K562 (cell line): ENCODE data around the gene GUCA2B. TPM values are rescaled to one million over a fixed set of nuclear protein-coding genes. Genes with fewer than 3 reads are reported as not detected.

ENCODE experiments used
- ATAC-seq: fragments of 200-7000 bp; cut with Tn5 transposase; 3 replicates; pipeline ENCODE4 v1.9.1; 2020; ENCODE audit warnings: moderate library complexity
- BruUV-seq: library from RNA; stranded (reverse); fragments of 400-500 nt; replicated peaks from 2 replicates; lab custom pipeline; 2021; lab: Mats Ljungman, UMichigan
- CTCF ChIA-PET: fragments of 300-600 bp; formaldehyde crosslinking; extraction: SDS; loops from one replicate; lab custom pipeline; 2021; ENCODE audit warnings: low intra/inter-chr PET ratio; lab: Yijun Ruan, JAX
- POLR2A ChIA-PET: fragments of 300-600, 350-650 bp; sonication (Branson Sonifier 250); formaldehyde crosslinking; extraction: SDS; loops from one replicate; lab custom pipeline; 2021; ENCODE audit warnings: antibody characterized with exemption, inconsistent platforms; lab: Yijun Ruan, JAX
- DNase-seq, 4 experiments: peaks; one replicate each; pipeline versions ENCODE4 v3.0.0 to v3.0.0-alpha.2; 2011 to 2018; ENCODE audit warnings: low spot score in 3 of 4, mixed read lengths in 3 of 4; ENCODE audit errors: extremely low read depth in 1 of 4
- FAIRE-seq: peaks from 2 replicates; lab custom pipeline; 2011; peaks lifted over from hg19 to GRCh38; lab: Jason Lieb, UNC
- H2AFZ ChIP-seq: 2 replicates; pipeline ENCODE4 v1.6.0; 2011; ENCODE audit warnings: low read depth, low read length, control low read depth, inconsistent platforms
- H3K27ac ChIP-seq: fragments of 200-600 bp; 3 replicates; pipeline ENCODE4 v1.8.0; 2011; ENCODE audit warnings: low read depth, mild to moderate bottlenecking, control low read depth, inconsistent platforms, low read length, moderate library complexity, mixed read lengths; ENCODE audit errors: extremely low read depth
- H3K27me3 ChIP-seq, 2 experiments: fragments of 300-600 bp in 1 of 2; 2 replicates in 1 of 2; 3 replicates in 1 of 2; pipeline versions ENCODE4 v1.6.0 to v1.8.0; 2011; ENCODE audit warnings: inconsistent platforms in 2 of 2, low read length in 2 of 2, mild to moderate bottlenecking in 1 of 2, mixed read lengths in 1 of 2, moderate library complexity in 1 of 2; ENCODE audit not compliant: control insufficient read depth in 2 of 2, insufficient read depth in 2 of 2
- H3K36me3 ChIP-seq: fragments of 300-600 bp; 3 replicates; pipeline ENCODE4 v1.8.0; 2011; ENCODE audit warnings: mild to moderate bottlenecking, low read length, inconsistent platforms; ENCODE audit not compliant: control insufficient read depth, insufficient read depth
- H3K4me1 ChIP-seq, 2 experiments: fragments of 200-600 bp in 1 of 2; replicated peaks in 1 of 2; 2 replicates in 1 of 2; 3 replicates in 1 of 2; pipeline versions ENCODE4 v1.5.1 to v1.8.0; 2011; ENCODE audit warnings: inconsistent platforms in 2 of 2, low read length in 2 of 2, mild to moderate bottlenecking in 1 of 2, mixed read lengths in 1 of 2, moderate library complexity in 1 of 2; ENCODE audit not compliant: control insufficient read depth in 2 of 2, insufficient read depth in 2 of 2
- H3K4me2 ChIP-seq: 2 replicates; pipeline ENCODE4 v1.6.1; 2011; ENCODE audit warnings: low read length, control low read depth, inconsistent platforms, mixed read lengths; ENCODE audit not compliant: insufficient read depth
- H3K4me3 ChIP-seq: fragments of 200-600 bp; sonication (generic), shearing (Covaris generic); 2 replicates; pipeline ENCODE4 v1.5.1; 2016; ENCODE audit warnings: control low read depth, inconsistent platforms
- H3K79me2 ChIP-seq: fragments of 200-600 bp; 3 replicates; pipeline ENCODE4 v1.8.0; 2011; ENCODE audit warnings: low read length, inconsistent platforms; ENCODE audit not compliant: control insufficient read depth, insufficient read depth
- H3K9ac ChIP-seq, 2 experiments: 2 replicates each; pipeline versions ENCODE4 v1.6.0 to v1.6.1; 2011; ENCODE audit warnings: low read depth in 2 of 2, low read length in 2 of 2, control low read depth in 1 of 2, inconsistent platforms in 1 of 2, mild to moderate bottlenecking in 1 of 2, mixed read lengths in 1 of 2; ENCODE audit not compliant: insufficient read depth in 1 of 2
- H3K9me1 ChIP-seq: one replicate; pipeline ENCODE4 v1.6.0; 2011; ENCODE audit warnings: inconsistent platforms, mild to moderate bottlenecking, low read length, moderate library complexity; ENCODE audit not compliant: control insufficient read depth, insufficient read depth
- H3K9me3 ChIP-seq: replicated peaks from 2 replicates; pipeline ENCODE4 v1.5.1; 2011; ENCODE audit warnings: low read depth, low read length, inconsistent platforms; ENCODE audit not compliant: control insufficient read depth, insufficient read depth
- H4K20me1 ChIP-seq: replicated peaks from 2 replicates; pipeline ENCODE4 v1.6.1; 2011; ENCODE audit warnings: low read length, inconsistent platforms, mixed read lengths; ENCODE audit not compliant: control insufficient read depth, insufficient read depth
- CHD4 ChIP-seq: fragments of 200-600 bp; sonication (generic); IDR thresholded peaks from 3 replicates; pipeline ENCODE4 v1.6.1; 2012; ENCODE audit warnings: low read depth, mild to moderate bottlenecking, mixed read lengths, low read length, inconsistent platforms; ENCODE audit not compliant: insufficient read depth, insufficient replicate concordance, poor library complexity, severe bottlenecking
- FOXK1 ChIP-seq: sonication (generic); formaldehyde crosslinking; IDR thresholded peaks from 2 replicates; pipeline ENCODE4 v1.8.0; 2022; ENCODE audit warnings: missing genetic modification reagents, mild to moderate bottlenecking, borderline replicate concordance
- HDAC6 ChIP-seq: IDR thresholded peaks from 2 replicates; pipeline ENCODE4 v1.6.1; 2012; ENCODE audit warnings: low read depth, mild to moderate bottlenecking, control low read depth, inconsistent platforms, low read length, moderate library complexity
- KHSRP ChIP-seq: fragments of 450-650 bp; IDR thresholded peaks from 2 replicates; pipeline ENCODE4 v1.6.1; 2017
- KLF16 ChIP-seq: IDR thresholded peaks from 2 replicates; pipeline ENCODE4 v1.6.1; 2016; ENCODE audit warnings: antibody characterized with exemption
- RUNX1 ChIP-seq: sonication (generic); IDR thresholded peaks from 2 replicates; pipeline ENCODE4 v1.6.1; 2016; ENCODE audit warnings: antibody characterized with exemption, low read depth
- SOX6 ChIP-seq: fragments of 450-650 bp; IDR thresholded peaks from 2 replicates; pipeline ENCODE4 v1.6.1; 2014; ENCODE audit warnings: mild to moderate bottlenecking
- TAL1 ChIP-seq: fragments of 450-650 bp; IDR thresholded peaks from 2 replicates; pipeline ENCODE4 v1.6.1; 2016; ENCODE audit warnings: mild to moderate bottlenecking
- ZFX ChIP-seq: sonication (generic); formaldehyde crosslinking; IDR thresholded peaks from 2 replicates; pipeline ENCODE4 v1.8.0; 2022; ENCODE audit warnings: mild to moderate bottlenecking, missing genetic modification reagents, moderate library complexity
- WGBS: fragments of 100-300 bp; shearing (Covaris generic); methylation state at CpG from one replicate; pipeline ENCODE4 v1.1.6; 2016; ENCODE audit warnings: low coverage, mixed read lengths; ENCODE audit not compliant: insufficient coverage; ENCODE audit errors: missing lambda C conversion rate; 5-methylcytosine and 5-hydroxymethylcytosine counted together
- in situ Hi-C: fragments of 300-500 bp; cut with MboI; formaldehyde crosslinking; loops from 4 replicates; pipeline ENCODE4 v1.15.0; 2018; ENCODE audit warnings: inconsistent platforms, mixed read lengths
- intact Hi-C: fragments of 100-400 bp; cut with micrococcal nuclease; formaldehyde crosslinking; loops from 2 replicates; pipeline ENCODE4 v1.14.2; 2022
- polyA plus RNA-seq, 8 experiments: library from polyadenylated mRNA; depleted of rRNA in 4 of 8; stranded (reverse) in 5 of 8; unstranded in 3 of 8; fragments of >200 nt; fragmentation: Nextera tagmentation in 2 of 8; fragmentation: Illumina TruSeq in 1 of 8; extraction: Ambion mirVana in 2 of 8; extraction: Trizol in 1 of 8; gene quantifications; 2 replicates each; pipeline versions ENCODE4 v1.2.1 to v1.2.3, GENCODE V29; 2011 to 2014; ENCODE audit warnings: inconsistent platforms in 1 of 8, missing spikeins in 1 of 8
- total RNA-seq, 7 experiments: library from RNA; depleted of rRNA in 6 of 7; stranded (reverse); fragments of >200 nt in 6 of 7; fragmentation: Illumina TruSeq in 2 of 7; extraction: Trizol in 2 of 7; gene quantifications; 2 replicates each; pipeline versions ENCODE4 v1.2.1 to v1.2.3, GENCODE V29; 2011 to 2021; ENCODE audit warnings: low replicate concordance in 1 of 7
- TF ChIP-seq, protein P1 (sequence below), 2 experiments: fragments of 200-800 bp in 1 of 2; sonication (Bioruptor generic) in 1 of 2; sonication (generic) in 1 of 2; formaldehyde crosslinking in 1 of 2; IDR thresholded peaks in 1 of 2; conservative IDR thresholded peaks in 1 of 2; 2 replicates each; pipeline versions ENCODE4 v1.5.0 to v1.6.1; 2016 to 2020; ENCODE audit warnings: missing compliant biosample characterization in 1 of 2, missing genetic modification characterization in 1 of 2, missing genetic modification reagents in 1 of 2
- TF ChIP-seq, protein P2 (sequence below): fragments of 450-650 bp; IDR thresholded peaks from 2 replicates; pipeline ENCODE4 v1.6.1; 2016; ENCODE audit warnings: mild to moderate bottlenecking, moderate library complexity

GUCA2B gene
- total and polyA plus RNA-seq, 9 of the 15 experiments (the other 6 are each of a cell fraction or from before 2014, with no cell fraction given) = not detected

GRCh38 chr1:42184616-42185015, 31.4 kb downstream of the GUCA2B start:
- Histone ChIP-seq H3K4me1 (no peaks in the 10 kb centered on the region; a peak in 1 of 5 replicates), H3K4me3 (no peak overlapping the region), H3K9ac (no peak overlapping the region), H4K20me1 (no peaks in the 10 kb centered on the region), H3K9me3 (no peaks in the 10 kb centered on the region), H3K36me3 (peaks cover 78% of the 10 kb centered on the region), H3K27me3 (no peaks in the 10 kb centered on the region), H3K9me1 (no peaks in the 10 kb centered on the region), H2AFZ (no peak overlapping the region), H3K4me2 (no peak overlapping the region), H3K79me2 (no peaks in the 10 kb centered on the region), H3K27ac (no peak overlapping the region; the same call in 2 of the 3 replicates)
- BruUV-seq = no TSS peak
- in situ Hi-C loops = no loop called here
- ChIA-PET CTCF (no interaction called here), POLR2A (interaction anchor here (0.9 to 1.7 kb wide), 2 partner anchors 10 to 12 kb away, joined by 3 to 5 read pairs; no protein-coding TSS in a partner anchor)
- FAIRE-seq (no peak), DNase-seq (no peak), ATAC-seq (no peak)
- intact Hi-C loops = no loop called here
- 91% methylated on average over 3 of the region's 3 CpGs for WGBS
- no peak for TF ChIP-seq HDAC6
- no peak for TF ChIP-seq CHD4
- no peak for TF ChIP-seq FOXK1 (CRISPR knock-in tag)
- TF ChIP-seq, protein P1, sequence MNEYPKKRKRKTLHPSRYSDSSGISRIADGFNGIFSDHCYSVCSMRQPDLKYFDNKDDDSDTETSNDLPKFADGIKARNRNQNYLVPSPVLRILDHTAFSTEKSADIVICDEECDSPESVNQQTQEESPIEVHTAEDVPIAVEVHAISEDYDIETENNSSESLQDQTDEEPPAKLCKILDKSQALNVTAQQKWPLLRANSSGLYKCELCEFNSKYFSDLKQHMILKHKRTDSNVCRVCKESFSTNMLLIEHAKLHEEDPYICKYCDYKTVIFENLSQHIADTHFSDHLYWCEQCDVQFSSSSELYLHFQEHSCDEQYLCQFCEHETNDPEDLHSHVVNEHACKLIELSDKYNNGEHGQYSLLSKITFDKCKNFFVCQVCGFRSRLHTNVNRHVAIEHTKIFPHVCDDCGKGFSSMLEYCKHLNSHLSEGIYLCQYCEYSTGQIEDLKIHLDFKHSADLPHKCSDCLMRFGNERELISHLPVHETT (CRISPR knock-in tag; conservative IDR thresholded peaks at IDR 0.05 in 1 of 2, IDR thresholded peaks at IDR 0.05 in 1 of 2) = no peak
- no peak for TF ChIP-seq RUNX1
- TF ChIP-seq KHSRP = no peak
- TF ChIP-seq SOX6 = no peak
- no peak for TF ChIP-seq TAL1
- no peak for TF ChIP-seq KLF16
- TF ChIP-seq, protein P2, sequence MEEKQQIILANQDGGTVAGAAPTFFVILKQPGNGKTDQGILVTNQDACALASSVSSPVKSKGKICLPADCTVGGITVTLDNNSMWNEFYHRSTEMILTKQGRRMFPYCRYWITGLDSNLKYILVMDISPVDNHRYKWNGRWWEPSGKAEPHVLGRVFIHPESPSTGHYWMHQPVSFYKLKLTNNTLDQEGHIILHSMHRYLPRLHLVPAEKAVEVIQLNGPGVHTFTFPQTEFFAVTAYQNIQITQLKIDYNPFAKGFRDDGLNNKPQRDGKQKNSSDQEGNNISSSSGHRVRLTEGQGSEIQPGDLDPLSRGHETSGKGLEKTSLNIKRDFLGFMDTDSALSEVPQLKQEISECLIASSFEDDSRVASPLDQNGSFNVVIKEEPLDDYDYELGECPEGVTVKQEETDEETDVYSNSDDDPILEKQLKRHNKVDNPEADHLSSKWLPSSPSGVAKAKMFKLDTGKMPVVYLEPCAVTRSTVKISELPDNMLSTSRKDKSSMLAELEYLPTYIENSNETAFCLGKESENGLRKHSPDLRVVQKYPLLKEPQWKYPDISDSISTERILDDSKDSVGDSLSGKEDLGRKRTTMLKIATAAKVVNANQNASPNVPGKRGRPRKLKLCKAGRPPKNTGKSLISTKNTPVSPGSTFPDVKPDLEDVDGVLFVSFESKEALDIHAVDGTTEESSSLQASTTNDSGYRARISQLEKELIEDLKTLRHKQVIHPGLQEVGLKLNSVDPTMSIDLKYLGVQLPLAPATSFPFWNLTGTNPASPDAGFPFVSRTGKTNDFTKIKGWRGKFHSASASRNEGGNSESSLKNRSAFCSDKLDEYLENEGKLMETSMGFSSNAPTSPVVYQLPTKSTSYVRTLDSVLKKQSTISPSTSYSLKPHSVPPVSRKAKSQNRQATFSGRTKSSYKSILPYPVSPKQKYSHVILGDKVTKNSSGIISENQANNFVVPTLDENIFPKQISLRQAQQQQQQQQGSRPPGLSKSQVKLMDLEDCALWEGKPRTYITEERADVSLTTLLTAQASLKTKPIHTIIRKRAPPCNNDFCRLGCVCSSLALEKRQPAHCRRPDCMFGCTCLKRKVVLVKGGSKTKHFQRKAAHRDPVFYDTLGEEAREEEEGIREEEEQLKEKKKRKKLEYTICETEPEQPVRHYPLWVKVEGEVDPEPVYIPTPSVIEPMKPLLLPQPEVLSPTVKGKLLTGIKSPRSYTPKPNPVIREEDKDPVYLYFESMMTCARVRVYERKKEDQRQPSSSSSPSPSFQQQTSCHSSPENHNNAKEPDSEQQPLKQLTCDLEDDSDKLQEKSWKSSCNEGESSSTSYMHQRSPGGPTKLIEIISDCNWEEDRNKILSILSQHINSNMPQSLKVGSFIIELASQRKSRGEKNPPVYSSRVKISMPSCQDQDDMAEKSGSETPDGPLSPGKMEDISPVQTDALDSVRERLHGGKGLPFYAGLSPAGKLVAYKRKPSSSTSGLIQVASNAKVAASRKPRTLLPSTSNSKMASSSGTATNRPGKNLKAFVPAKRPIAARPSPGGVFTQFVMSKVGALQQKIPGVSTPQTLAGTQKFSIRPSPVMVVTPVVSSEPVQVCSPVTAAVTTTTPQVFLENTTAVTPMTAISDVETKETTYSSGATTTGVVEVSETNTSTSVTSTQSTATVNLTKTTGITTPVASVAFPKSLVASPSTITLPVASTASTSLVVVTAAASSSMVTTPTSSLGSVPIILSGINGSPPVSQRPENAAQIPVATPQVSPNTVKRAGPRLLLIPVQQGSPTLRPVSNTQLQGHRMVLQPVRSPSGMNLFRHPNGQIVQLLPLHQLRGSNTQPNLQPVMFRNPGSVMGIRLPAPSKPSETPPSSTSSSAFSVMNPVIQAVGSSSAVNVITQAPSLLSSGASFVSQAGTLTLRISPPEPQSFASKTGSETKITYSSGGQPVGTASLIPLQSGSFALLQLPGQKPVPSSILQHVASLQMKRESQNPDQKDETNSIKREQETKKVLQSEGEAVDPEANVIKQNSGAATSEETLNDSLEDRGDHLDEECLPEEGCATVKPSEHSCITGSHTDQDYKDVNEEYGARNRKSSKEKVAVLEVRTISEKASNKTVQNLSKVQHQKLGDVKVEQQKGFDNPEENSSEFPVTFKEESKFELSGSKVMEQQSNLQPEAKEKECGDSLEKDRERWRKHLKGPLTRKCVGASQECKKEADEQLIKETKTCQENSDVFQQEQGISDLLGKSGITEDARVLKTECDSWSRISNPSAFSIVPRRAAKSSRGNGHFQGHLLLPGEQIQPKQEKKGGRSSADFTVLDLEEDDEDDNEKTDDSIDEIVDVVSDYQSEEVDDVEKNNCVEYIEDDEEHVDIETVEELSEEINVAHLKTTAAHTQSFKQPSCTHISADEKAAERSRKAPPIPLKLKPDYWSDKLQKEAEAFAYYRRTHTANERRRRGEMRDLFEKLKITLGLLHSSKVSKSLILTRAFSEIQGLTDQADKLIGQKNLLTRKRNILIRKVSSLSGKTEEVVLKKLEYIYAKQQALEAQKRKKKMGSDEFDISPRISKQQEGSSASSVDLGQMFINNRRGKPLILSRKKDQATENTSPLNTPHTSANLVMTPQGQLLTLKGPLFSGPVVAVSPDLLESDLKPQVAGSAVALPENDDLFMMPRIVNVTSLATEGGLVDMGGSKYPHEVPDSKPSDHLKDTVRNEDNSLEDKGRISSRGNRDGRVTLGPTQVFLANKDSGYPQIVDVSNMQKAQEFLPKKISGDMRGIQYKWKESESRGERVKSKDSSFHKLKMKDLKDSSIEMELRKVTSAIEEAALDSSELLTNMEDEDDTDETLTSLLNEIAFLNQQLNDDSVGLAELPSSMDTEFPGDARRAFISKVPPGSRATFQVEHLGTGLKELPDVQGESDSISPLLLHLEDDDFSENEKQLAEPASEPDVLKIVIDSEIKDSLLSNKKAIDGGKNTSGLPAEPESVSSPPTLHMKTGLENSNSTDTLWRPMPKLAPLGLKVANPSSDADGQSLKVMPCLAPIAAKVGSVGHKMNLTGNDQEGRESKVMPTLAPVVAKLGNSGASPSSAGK = no peak
- no peak for TF ChIP-seq ZFX (CRISPR knock-in tag)
